Measurements from ENCODE around the gene UBE2E2.

GRCh38 chr3:23209103-23209502, 6.0 kb downstream of the UBE2E2 start:
- TF ChIP-seq TAF1 (IDR thresholded peaks at IDR 0.05; ENCODE audit: borderline replicate concordance, low read depth, low read length) (no peak), POLR2AphosphoS5 (IDR thresholded peaks at IDR 0.05; ENCODE audit: low read depth, low read length) (no peak), POLR2A (IDR thresholded peaks at IDR 0.05; ENCODE audit: low read depth, low read length) (no peak)
